ENCODE results near the gene HOXC13.

The HOXC13 gene

DNA sequence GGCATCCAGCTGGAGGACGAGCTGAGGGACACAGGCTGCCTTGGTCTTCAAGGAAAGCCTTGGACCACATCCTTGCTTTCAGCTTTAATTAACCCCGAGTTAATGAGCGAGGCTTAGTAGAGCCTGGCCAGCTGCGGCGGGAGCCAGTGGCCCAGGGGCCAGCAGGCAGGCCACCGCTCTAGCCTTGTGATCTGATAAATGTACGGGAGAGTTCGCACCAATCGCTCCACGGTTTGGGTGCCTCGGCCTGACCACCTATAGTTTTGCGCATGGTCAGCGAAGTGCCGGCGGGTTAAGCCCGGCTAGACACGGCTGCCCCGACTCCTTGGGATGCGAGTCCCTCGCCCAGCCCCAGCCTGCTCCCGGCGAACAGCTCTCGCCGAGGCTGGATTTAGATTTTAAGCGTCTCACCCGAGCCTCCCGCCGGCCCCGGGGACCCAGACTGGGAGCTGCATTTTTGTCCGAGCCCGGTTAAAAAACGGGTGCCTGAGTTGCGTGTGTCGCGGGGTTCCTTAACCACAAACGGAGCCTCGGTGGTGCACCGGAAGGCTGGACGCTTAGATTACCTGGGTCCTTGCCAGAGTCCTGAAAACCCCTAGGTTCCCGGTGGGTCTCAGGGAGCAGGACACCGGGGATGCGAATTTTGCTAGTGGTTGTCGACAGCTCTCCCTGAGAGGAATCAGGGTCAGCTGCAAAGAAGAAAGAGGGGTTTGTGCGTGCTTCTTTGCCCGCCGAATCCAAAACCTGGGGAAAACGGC is 13.1 kb downstream of the HOXC13 start:
- no peak overlapping the region for H3K4me3 ChIP-seq (ENCODE audit: low read depth in 1 of 2, low read length in 2 of 2)
- H3K4me1 ChIP-seq (ENCODE audit: control insufficient read depth in 1 of 2, insufficient read depth in 2 of 2, low read length in 2 of 2), result peaks cover 0 to 21% of the 10 kb centered on the region in 2 donors
- no peak overlapping the region for H3K27ac ChIP-seq (ENCODE audit: low read length)
- no peaks in the 10 kb centered on the region for H3K36me3 ChIP-seq (ENCODE audit: control insufficient read depth in 1 of 2, insufficient read depth in 2 of 2, low read length in 2 of 2)
- peaks cover 90% of the 10 kb centered on the region for H3K27me3 ChIP-seq (ENCODE audit: low read depth, low read length)
- H3K9me3 ChIP-seq (ENCODE audit: control insufficient read depth in 1 of 2, low read length in 2 of 2), result peaks cover 0 to 5% of the 10 kb centered on the region in 2 donors

DNA sequence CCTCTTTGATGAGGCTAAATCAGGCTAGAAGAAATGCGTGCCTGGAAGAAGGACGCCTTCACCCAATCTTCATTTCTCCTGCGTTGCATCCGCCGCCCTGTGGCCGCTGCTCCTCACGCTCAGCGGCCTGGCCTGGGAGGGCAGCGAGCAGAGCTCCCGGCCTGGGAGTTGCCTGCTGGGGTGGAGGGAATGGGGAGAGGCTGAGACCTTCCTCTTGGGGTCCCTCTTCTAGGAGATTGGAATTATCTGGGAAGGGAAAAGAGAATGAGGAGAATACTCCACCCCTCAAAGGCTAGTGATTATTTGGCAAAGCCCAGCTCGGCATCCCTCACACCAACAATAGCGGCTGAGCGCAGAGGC is 13.7 kb downstream of the HOXC13 start:
- no peaks in the 10 kb centered on the region for H3K36me3 ChIP-seq (ENCODE audit: control insufficient read depth in 1 of 2, insufficient read depth in 2 of 2, low read length in 2 of 2)
- H3K27me3 ChIP-seq (ENCODE audit: low read depth, low read length), result peaks cover 92% of the 10 kb centered on the region
- no peak overlapping the region for H3K4me3 ChIP-seq (ENCODE audit: low read depth in 1 of 2, low read length in 2 of 2)
- no peak overlapping the region for H3K27ac ChIP-seq (ENCODE audit: low read length)
- H3K4me1 ChIP-seq (ENCODE audit: control insufficient read depth in 1 of 2, insufficient read depth in 2 of 2, low read length in 2 of 2), result peaks cover 0 to 21% of the 10 kb centered on the region in 2 donors
- H3K9me3 ChIP-seq (ENCODE audit: control insufficient read depth in 1 of 2, low read length in 2 of 2), result peaks cover 0 to 5% of the 10 kb centered on the region in 2 donors

DNA sequence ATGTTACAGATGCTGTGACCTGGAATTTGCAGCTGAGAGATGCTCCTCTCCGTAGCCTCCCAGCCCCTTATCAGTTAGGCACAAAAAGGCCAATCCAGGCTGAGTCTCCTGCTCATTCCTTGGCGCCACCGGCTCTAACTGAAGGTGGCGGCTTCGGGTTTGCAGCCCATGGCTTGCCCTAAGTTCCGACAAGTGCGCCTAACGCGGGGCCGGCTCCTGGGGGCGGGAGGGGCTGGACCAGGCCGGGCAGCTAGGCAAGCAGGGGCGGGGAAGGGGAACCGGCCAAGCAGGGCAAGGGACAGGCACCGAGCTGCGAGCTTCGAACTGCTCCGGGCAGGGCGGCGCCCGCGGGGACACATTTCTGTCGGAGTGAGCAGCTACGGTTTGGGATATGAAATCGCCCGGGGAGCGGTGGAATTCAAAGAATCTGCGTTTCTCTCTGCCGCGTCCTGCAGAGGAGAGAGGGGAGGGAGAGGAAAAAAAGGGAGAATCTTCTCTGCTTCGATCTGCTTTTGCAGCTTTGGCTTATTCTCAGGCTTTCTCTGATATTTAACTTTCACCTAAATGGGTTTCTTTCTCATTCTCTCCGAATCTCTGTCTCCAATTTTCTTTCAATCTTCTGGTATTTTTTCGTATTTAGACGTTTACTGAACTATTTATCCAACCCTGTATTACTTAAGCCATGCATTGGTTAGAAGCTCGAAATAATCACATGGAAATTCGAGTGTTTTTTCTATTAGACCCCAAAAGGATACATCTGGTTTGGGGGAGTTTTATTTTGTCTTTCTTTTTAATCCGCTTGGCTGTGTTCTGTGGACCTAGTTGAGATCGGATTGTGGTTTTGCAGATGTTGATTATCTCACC is 14.5 kb downstream of the HOXC13 start:
- H3K27ac ChIP-seq (ENCODE audit: low read length), result no peak overlapping the region
- H3K4me1 ChIP-seq (ENCODE audit: control insufficient read depth in 1 of 2, insufficient read depth in 2 of 2, low read length in 2 of 2), result peaks cover 0 to 21% of the 10 kb centered on the region in 2 donors

DNA sequence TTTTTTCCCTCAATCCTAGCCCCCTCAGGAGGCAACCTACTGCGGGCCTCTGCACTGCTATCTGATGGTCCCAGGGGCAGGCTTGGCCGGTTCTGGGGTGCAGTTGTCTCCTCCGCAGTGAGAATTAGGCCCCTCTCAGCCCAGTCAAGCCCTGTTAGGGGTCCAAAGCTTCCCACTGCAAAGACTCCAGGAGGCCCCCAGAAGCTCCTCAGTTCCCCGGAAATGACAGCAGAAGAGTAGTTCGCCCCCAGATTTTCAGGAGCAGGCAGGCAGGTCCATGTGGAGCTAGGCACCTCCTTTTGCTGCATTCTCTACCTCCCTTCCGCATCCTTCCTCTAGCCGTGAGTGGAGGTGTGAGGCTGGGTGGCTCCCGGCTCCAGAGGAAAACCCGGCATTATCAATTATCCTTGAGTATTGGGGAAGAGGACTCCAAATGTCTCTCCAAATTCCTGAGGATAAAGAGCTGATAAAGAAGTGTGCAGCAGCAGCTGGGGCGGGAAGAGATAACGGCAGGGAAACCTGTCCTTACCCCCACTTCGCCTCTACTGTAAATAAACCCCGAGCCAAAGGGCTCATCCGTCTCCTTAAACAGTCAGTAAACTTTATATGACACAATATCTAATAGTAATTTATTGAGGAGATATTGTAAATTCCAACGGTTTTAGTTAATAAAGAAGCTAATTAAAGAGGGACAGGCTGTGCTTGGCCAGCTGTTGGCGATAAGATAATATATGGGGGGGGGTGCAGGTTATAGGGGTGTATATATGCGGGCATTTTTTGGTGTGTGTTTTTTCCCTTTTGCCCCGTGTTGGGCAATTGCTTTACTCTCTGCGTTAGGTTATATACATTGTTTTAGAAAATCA is 15.4 kb downstream of the HOXC13 start:
- no peak overlapping the region for H3K27ac ChIP-seq (ENCODE audit: low read length)
- H3K27me3 ChIP-seq (ENCODE audit: low read depth, low read length), result peaks cover 95% of the 10 kb centered on the region

More for the DNA sequence above, 14.5 kb downstream of the HOXC13 start:
- Histone ChIP-seq H3K4me3 (ENCODE audit: low read depth in 1 of 2, low read length in 2 of 2) (no peak overlapping the region), H3K9me3 (ENCODE audit: control insufficient read depth in 1 of 2, low read length in 2 of 2) (peaks cover 0 to 5% of the 10 kb centered on the region in 2 donors), H3K36me3 (ENCODE audit: control insufficient read depth in 1 of 2, insufficient read depth in 2 of 2, low read length in 2 of 2) (no peaks in the 10 kb centered on the region), H3K27me3 (ENCODE audit: low read depth, low read length) (peaks cover 92% of the 10 kb centered on the region)

DNA sequence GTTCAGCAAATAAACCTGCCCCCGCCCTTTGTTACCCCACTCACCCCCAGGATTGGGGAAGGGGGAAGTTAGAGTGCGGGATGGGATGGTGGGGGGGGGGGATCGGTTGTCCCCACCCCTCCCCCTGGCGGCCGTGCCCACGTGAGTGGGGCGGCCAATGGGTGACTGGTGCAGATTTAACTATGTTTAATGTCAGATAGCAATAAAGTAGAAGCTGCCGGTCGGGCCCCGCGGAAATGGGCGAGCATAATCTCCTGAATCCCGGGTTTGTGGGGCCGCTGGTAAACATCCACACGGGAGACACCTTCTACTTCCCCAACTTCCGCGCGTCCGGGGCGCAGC is 16.0 kb downstream of the HOXC13 start, which contains the start of gene HOXC12:
Gene HOXC12 (plus strand): TSS at position 210 of the 342 bp plus-strand sequence. CDS start 27 bp downstream, at position 237.
- Histone ChIP-seq H3K4me3 (ENCODE audit: low read depth in 1 of 2, low read length in 2 of 2) (no peak within 1 kb of the TSS), H3K27ac (ENCODE audit: low read length) (no peak within 1 kb of the TSS), H3K9me3 (ENCODE audit: control insufficient read depth in 1 of 2, low read length in 2 of 2) (peaks cover 0 to 5% of the 10 kb centered on the region in 2 donors), H3K4me1 (ENCODE audit: control insufficient read depth in 1 of 2, insufficient read depth in 2 of 2, low read length in 2 of 2) (peaks cover 0 to 21% of the 10 kb centered on the region in 2 donors), H3K27me3 (ENCODE audit: low read depth, low read length) (peaks cover 95% of the 10 kb centered on the region), H3K36me3 (ENCODE audit: control insufficient read depth in 1 of 2, insufficient read depth in 2 of 2, low read length in 2 of 2) (no peaks in the 10 kb centered on the region)

More for the DNA sequence above, 15.4 kb downstream of the HOXC13 start:
- no peaks in the 10 kb centered on the region for H3K36me3 ChIP-seq (ENCODE audit: control insufficient read depth in 1 of 2, insufficient read depth in 2 of 2, low read length in 2 of 2)
- H3K9me3 ChIP-seq (ENCODE audit: control insufficient read depth in 1 of 2, low read length in 2 of 2), result peaks cover 0 to 5% of the 10 kb centered on the region in 2 donors
- H3K4me3 ChIP-seq (ENCODE audit: low read depth in 1 of 2, low read length in 2 of 2), result no peak overlapping the region
- H3K4me1 ChIP-seq (ENCODE audit: control insufficient read depth in 1 of 2, insufficient read depth in 2 of 2, low read length in 2 of 2), result peaks cover 0 to 21% of the 10 kb centered on the region in 2 donors

DNA sequence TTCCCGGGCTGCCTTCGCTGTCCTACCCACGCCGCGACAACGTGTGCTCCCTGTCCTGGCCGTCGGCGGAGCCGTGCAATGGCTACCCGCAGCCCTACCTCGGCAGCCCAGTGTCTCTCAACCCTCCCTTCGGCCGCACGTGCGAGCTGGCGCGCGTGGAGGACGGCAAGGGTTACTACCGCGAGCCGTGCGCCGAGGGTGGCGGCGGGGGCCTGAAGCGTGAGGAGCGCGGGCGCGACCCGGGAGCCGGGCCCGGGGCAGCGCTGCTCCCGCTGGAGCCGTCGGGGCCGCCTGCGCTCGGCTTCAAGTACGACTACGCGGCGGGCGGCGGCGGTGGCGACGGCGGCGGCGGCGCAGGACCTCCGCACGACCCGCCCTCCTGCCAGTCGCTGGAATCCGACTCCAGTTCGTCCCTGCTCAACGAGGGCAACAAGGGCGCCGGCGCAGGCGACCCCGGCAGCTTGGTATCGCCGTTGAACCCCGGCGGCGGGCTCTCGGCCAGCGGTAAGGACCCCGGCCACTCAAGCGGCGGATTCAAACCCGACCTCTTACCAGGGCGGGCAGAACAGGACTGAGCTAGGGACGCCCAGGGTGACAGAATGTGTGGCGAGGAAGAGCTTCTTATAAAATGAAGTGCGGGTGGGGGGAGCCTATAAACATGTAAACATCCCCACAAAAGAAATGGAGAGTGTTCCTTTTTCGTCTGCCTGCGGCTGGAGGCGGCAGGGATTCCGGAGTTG is 16.6 kb downstream of the HOXC13 start:
- peaks cover 0 to 5% of the 10 kb centered on the region in 2 donors for H3K9me3 ChIP-seq (ENCODE audit: control insufficient read depth in 1 of 2, low read length in 2 of 2)
- H3K27ac ChIP-seq (ENCODE audit: low read length), result no peak overlapping the region
- H3K36me3 ChIP-seq (ENCODE audit: control insufficient read depth in 1 of 2, insufficient read depth in 2 of 2, low read length in 2 of 2), result no peaks in the 10 kb centered on the region
- no peak overlapping the region for H3K4me3 ChIP-seq (ENCODE audit: low read depth in 1 of 2, low read length in 2 of 2)
- peaks cover 96% of the 10 kb centered on the region for H3K27me3 ChIP-seq (ENCODE audit: low read depth, low read length)
- H3K4me1 ChIP-seq (ENCODE audit: control insufficient read depth in 1 of 2, insufficient read depth in 2 of 2, low read length in 2 of 2), result peaks cover 0 to 21% of the 10 kb centered on the region in 2 donors

DNA sequence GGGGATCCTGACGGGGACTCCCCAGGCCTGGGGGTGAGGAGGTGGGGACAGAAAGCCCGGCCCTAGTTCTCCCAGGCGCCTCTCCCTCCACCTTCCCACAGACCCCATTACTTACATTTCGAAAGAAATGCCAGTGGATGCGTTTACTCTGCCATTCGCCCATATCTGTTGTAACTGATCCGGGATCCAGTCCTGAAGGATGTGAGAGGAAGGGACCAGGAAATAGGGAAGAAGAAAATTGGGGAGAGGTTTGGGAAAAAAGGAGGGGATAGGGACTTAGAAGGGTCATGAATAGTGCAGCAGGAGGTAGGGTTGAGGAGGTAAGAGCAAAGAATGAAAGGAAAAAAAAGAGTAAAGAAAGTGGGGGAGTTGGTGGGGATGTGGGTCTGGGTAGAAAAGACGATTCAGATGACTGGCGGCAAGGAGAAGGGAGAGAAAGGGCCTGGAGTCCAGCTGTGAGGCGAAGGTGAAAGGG is 17.2 kb downstream of the HOXC13 start:
- Histone ChIP-seq H3K27ac (ENCODE audit: low read length) (no peak overlapping the region), H3K36me3 (ENCODE audit: control insufficient read depth in 1 of 2, insufficient read depth in 2 of 2, low read length in 2 of 2) (no peaks in the 10 kb centered on the region), H3K9me3 (ENCODE audit: control insufficient read depth in 1 of 2, low read length in 2 of 2) (peaks cover 0 to 5% of the 10 kb centered on the region in 2 donors), H3K4me1 (ENCODE audit: control insufficient read depth in 1 of 2, insufficient read depth in 2 of 2, low read length in 2 of 2) (peaks cover 0 to 22% of the 10 kb centered on the region in 2 donors), H3K27me3 (ENCODE audit: low read depth, low read length) (peaks cover 96% of the 10 kb centered on the region), H3K4me3 (ENCODE audit: low read depth in 1 of 2, low read length in 2 of 2) (no peak overlapping the region)

DNA sequence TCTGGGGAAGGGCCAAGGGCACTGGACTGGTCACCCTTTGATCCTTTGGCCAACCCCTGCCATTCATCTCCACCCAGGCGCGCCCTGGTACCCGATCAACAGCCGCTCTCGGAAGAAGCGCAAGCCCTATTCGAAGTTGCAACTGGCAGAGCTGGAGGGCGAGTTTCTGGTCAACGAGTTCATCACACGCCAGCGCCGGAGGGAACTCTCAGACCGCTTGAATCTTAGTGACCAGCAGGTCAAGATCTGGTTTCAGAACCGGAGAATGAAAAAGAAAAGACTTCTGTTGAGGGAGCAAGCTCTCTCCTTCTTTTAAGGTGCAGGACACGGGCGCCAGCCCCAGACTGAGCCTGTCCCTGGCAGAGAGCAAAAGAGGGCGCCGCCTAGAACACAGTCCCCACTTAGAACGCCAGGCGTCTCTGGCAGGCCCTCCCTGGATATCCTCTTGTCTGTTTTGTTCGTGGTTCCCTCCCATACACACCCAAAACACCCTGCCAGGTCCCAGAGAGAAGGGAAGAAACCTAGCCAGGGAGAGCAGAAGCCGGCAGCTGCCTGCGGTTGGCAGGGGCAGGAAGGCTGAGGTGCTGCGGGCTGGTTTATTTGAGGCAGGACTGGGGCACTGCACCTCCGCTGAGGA is 17.7 kb downstream of the HOXC13 start:
- Histone ChIP-seq H3K4me1 (ENCODE audit: control insufficient read depth in 1 of 2, insufficient read depth in 2 of 2, low read length in 2 of 2) (peaks cover 0 to 25% of the 10 kb centered on the region in 2 donors), H3K27ac (ENCODE audit: low read length) (no peak overlapping the region), H3K27me3 (ENCODE audit: low read depth, low read length) (peaks cover 95% of the 10 kb centered on the region), H3K4me3 (ENCODE audit: low read depth in 1 of 2, low read length in 2 of 2) (no peak overlapping the region), H3K36me3 (ENCODE audit: control insufficient read depth in 1 of 2, insufficient read depth in 2 of 2, low read length in 2 of 2) (no peaks in the 10 kb centered on the region), H3K9me3 (ENCODE audit: control insufficient read depth in 1 of 2, low read length in 2 of 2) (peaks cover 0 to 5% of the 10 kb centered on the region in 2 donors)

DNA sequence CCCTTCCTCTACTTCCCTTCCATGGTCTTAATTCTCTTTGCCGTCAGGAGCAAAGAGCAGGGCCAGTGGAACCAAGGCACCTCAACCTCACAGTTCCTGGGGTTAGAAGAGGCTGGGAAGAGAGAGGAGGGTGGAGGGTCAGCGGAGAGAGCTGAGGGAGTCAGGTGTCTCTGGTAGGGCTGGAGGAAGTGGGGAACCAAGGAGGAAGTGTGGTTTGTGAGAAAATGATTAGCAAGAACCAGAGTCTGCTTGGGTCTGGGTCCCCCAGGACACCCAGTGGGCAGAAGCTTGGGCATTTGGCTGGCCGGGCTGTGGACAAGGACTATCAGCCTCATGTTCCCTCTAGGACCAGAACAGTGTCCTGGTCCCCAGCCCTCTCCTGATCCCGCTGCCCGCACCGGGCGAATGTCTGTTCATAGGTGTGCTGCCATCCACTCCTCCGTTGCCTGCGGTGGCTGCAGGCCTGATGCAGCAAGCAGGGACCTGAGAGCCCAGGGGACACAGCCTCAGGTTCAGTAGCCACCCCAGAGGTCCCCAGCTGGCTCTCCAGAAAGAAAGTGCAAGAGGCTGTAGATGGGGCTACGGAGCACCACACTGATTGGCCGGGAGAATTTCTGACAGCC is 18.4 kb downstream of the HOXC13 start:
- Histone ChIP-seq H3K27ac (ENCODE audit: low read length) (no peak overlapping the region), H3K9me3 (ENCODE audit: control insufficient read depth in 1 of 2, low read length in 2 of 2) (peaks cover 0 to 5% of the 10 kb centered on the region in 2 donors), H3K4me3 (ENCODE audit: low read depth in 1 of 2, low read length in 2 of 2) (no peak overlapping the region), H3K27me3 (ENCODE audit: low read depth, low read length) (peaks cover 95% of the 10 kb centered on the region), H3K4me1 (ENCODE audit: control insufficient read depth in 1 of 2, insufficient read depth in 2 of 2, low read length in 2 of 2) (peaks cover 0 to 19% of the 10 kb centered on the region in 2 donors), H3K36me3 (ENCODE audit: control insufficient read depth in 1 of 2, insufficient read depth in 2 of 2, low read length in 2 of 2) (no peaks in the 10 kb centered on the region)
